ENCODE data around the gene C11orf24. TPM values are rescaled to one million over a fixed set of nuclear protein-coding genes. Genes with fewer than 3 reads are reported as not detected.
A peak's percentile ranks its signal among the peaks of the same experiment; 100 is the strongest.

The C11orf24 gene
- total and polyA plus RNA-seq, 12 donors = 14.9 to 62.2 (median 30.8) TPM

DNA sequence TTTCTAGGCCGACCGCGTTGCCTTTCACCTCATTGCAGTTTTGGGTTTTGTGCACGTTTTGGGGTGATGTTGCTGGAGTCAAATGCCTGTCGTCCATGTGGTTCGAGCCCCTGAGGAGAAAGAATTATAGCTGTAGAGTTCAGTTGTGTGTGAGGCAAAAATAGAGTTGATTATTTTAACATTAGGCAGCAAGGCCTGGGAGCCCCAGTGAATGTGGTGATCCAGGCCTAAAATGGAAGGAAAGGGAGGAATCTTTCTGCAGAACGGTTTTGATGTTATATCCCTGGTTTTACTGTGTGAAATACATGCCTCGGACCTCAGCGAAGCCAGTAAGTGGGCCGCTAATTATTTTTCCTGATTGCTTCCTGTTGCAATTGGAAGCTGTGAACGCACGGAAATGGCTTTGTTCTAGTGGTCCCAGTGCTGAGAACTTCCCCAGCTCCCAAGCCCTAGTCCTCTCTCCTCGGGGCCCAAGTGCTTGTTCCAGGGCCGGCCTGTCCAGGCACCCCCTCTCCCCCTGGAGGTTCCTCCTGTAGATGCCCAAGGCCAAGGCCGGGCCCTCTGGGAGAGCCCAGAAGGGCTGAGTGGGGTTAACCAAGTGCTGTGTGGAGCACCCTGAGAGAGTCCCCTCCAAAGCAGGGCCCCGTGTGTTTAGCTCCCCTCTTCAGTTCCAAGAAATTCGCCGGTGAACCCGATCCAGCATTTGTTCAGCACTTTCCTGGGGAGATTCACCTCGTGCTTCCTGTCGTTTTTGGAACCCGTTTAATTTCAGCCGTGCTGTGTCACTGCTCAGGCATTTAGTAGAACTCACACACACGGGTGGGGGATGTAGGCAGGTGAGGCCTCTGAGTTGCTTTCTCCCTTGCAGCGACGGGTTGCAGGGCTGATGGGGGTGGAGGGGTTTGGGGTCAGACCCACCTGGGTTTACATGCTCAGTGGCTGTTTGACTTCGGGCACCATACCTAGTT is 42.7 kb upstream of the C11orf24 start:
- H3K36me3 ChIP-seq = no peaks in the 10 kb centered on the region
- peak in 1 of 2 donors; percentile 63 for DNase-seq
- WGBS, 2 donors = 13 to 14% methylated on average over 27 of the region's 27 CpGs

DNA sequence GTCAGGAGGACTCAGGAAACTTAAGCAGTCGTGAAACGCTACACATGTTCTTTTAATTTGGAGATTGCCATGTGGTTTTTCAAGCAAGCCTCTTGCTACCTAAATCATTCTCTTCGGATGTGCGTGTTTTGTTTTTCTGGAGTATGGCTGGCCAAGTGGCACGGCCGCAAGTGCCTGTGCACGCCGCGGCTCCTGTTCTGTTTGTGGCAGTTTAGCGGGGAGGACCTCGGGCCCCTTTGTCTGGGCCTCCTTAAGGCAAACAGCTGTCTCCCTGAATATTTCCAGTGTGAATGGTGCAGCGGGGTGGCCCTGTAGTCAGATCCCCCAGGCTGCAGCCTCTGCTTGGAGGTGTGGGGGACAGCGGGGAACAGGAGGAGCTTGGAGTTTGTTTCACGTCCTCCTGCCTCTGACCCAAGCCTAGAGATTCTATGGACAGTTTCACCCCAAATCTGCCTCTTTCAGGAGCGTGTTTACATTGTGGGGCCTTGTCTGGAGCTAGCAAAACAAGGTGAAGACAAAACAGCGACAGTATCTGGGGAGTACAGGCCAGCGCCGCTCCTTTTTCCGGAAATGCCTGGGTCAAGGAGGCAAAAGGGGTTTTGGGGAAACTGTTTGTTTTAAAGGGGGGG is 41.9 kb upstream of the C11orf24 start:
- ATAC-seq = peak in 7 of 8 donors; percentile 8 to 20 (median 18)
- intact Hi-C loops (cut with DNase I) = loop anchor here in 9 of 10 donors (2.0 to 5.0 kb wide), 4 partner anchors 41 to 69 kb away; partner anchors contain the start of gene C11orf24 (in 1 of the 9)
- TF ChIP-seq, protein P1, sequence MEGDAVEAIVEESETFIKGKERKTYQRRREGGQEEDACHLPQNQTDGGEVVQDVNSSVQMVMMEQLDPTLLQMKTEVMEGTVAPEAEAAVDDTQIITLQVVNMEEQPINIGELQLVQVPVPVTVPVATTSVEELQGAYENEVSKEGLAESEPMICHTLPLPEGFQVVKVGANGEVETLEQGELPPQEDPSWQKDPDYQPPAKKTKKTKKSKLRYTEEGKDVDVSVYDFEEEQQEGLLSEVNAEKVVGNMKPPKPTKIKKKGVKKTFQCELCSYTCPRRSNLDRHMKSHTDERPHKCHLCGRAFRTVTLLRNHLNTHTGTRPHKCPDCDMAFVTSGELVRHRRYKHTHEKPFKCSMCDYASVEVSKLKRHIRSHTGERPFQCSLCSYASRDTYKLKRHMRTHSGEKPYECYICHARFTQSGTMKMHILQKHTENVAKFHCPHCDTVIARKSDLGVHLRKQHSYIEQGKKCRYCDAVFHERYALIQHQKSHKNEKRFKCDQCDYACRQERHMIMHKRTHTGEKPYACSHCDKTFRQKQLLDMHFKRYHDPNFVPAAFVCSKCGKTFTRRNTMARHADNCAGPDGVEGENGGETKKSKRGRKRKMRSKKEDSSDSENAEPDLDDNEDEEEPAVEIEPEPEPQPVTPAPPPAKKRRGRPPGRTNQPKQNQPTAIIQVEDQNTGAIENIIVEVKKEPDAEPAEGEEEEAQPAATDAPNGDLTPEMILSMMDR (IDR thresholded peaks at IDR 0.05) = no peak
- Histone ChIP-seq H3K36me3 (no peaks in the 10 kb centered on the region), H3K4me1 (peaks cover 26 to 62% (median 50%) of the 10 kb centered on the region in 9 donors), H3K27ac (peak overlapping the region; percentile 80 to 95 (median 86)), H3K9me3 (no peaks in the 10 kb centered on the region), H3K27me3 (peaks cover 0 to 32% (median 0%) of the 10 kb centered on the region in 7 donors), H3K4me3 (peak overlapping the region; percentile 60 to 89 (median 72))
- no peak for DNase-seq
- WGBS, 2 donors = 3 to 4% methylated on average over 19 of the region's 19 CpGs

More for the DNA sequence above, 42.7 kb upstream of the C11orf24 start:
- TF ChIP-seq, protein P1 (IDR thresholded peaks at IDR 0.05) = peak in 1 of 9 donors; percentile 3
- Histone ChIP-seq H3K27ac (peak overlapping the region; percentile 80 to 95 (median 86)), H3K27me3 (peaks cover 0 to 32% (median 0%) of the 10 kb centered on the region in 7 donors), H3K4me3 (peak overlapping the region; percentile 60 to 89 (median 72)), H3K4me1 (peaks cover 26 to 63% (median 50%) of the 10 kb centered on the region in 9 donors), H3K9me3 (no peaks in the 10 kb centered on the region)
- ATAC-seq = peak; percentile 25 to 68 (median 55)
- intact Hi-C loops (cut with DNase I) = loop anchor here in 9 of 10 donors (2.0 to 5.0 kb wide), 4 partner anchors 42 to 68 kb away; partner anchors contain the start of gene C11orf24 (in 1 of the 9)

DNA sequence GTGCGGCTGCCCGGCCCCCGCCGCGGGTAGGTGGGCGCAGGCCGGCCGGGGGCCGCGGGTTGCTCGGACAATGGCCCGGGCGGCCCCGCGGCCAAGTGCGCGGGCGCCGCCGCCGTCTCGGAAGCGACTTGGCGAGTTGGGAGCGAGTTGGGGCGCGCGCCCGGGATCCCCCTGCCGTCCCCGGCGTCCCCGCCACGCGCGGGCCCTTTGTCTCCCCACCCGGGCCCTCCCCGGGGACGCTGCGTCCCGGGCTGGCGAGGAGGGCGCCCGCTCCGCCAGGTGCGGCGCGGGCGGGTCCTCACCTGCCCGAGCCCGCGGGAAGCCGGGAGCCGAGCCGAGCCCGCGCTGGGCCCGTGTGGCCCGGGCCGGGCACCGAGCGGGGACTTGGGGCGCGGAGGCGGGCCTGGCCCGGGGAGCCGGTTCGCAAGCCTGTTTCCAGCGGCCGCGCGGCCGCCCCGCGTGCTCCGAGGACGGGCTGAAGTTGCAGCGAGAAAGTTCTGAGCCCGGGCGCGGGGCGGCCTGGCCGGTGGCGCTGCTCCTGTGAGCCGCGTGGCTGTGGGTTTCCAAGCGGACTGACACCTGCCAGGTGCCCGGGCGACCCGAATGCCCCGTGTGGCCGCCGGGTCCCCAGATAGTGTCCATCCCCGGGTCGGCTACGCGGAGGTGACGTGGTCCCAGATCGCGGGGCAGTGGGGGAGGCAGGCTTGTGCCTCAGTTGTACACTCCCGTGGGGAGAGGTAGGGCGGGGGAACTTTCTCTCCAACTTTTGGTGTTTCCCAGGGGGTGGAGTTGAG is 41.2 kb upstream of the C11orf24 start:
- Histone ChIP-seq H3K27ac (peak overlapping the region; percentile 72 to 95 (median 86)), H3K9me3 (no peaks in the 10 kb centered on the region), H3K4me3 (peak overlapping the region; percentile 60 to 89 (median 72)), H3K4me1 (peaks cover 26 to 55% (median 51%) of the 10 kb centered on the region in 9 donors), H3K36me3 (no peaks in the 10 kb centered on the region), H3K27me3 (peaks cover 0 to 32% (median 0%) of the 10 kb centered on the region in 7 donors)
- ATAC-seq (peak in 6 of 8 donors; percentile 2 to 21 (median 13)), DNase-seq (no peak)
- intact Hi-C loops (cut with DNase I) = loop anchor here in 8 of 10 donors (5.0 kb wide), 3 partner anchors 41 to 69 kb away; partner anchors contain the start of gene C11orf24 (in 1 of the 8)
- TF ChIP-seq, protein P1 (IDR thresholded peaks at IDR 0.05) = no peak
- WGBS, 2 donors = 0 to 1% methylated on average over 51 to 102 of the region's 102 CpGs
